Heart left ventricle (tissue), 13 donors: Measurements from ENCODE around the gene OR4F15.

Experiments used
- CTCF ChIP-seq, 12 donors: fragments of 200-600 bp; sonication (generic) in 4 of 12; IDR thresholded peaks; one replicate each; pipeline versions ENCODE4 v1.5.0 to v1.8.0; 2018 to 2022; ENCODE audit warnings: antibody characterized with exemption in 12 of 12, mild to moderate bottlenecking in 5 of 12
- POLR2A ChIP-seq, 2 donors: fragments of 450-650 bp; IDR thresholded peaks; one replicate each; pipeline ENCODE4 v1.6.1; 2017; ENCODE audit warnings: antibody characterized with exemption in 2 of 2, mild to moderate bottlenecking in 2 of 2, moderate library complexity in 2 of 2
- donor health status: ischemic (EF 13 %, LVEDD 7.1; RV severe dilation, severe dysfunction).
- donor health status: DM: no; HTN: yes; CAD: no.
- donor health status: DM: no; HTN: no; CAD: no.
- donor health status: ischemic (EF 25% LVEDD 6.9; RV normal size, moderate dysfunction).
- donor health status: ischemic (EF 25% LVEDD 5.7; RV mildly dilated, moderate dysfunction).
- donor health status: ischemic (EF 35%, LVEDD 5.7; RV mildly dilated, moderate dysfunction).
- donor health status: nonischemic (EF 11% LVEDD 7.7; RV severe dilation, severe dysfunction).
- donor health status: DM: yes; HTN: yes; CAD: no.
- donor health status: PGD.
- donor health status: ischemic (EF 29% LVEDD 5.4; RV normal size, mild dysfunction).
- donor health status: nonischemic (EF 23%, LVEDD 6.1; RV moderate dilation, normal function).

- TF ChIP-seq CTCF (IDR thresholded peaks at IDR 0.05) (no peak), POLR2A (IDR thresholded peaks at IDR 0.05) (no peak)
These were observed 8.3 kb upstream of the OR4F15 start for GRCh38 chr15:101803676-101804075.
